OCI-LY3 (cell line): ENCODE data around the gene TMEM258.

Experiments
- CTCF ChIP-seq: fragments of 200-600, 300-600 bp; sonication (generic); IDR thresholded peaks from 2 replicates; pipeline ENCODE4 v1.5.1; 2014; ENCODE audit warnings: antibody characterized with exemption, low read length, low read depth
- EZH2phosphoT487 ChIP-seq: fragments of 200-600 bp; shearing (Covaris generic); IDR thresholded peaks from 2 replicates; pipeline ENCODE4 v1.6.1; 2018; ENCODE audit warnings: antibody characterized with exemption, mixed run types, low read depth

GRCh38 chr11:61814247-61814957 is 22.0 kb upstream of the TMEM258 start:
- no peak for TF ChIP-seq CTCF
- no peak for TF ChIP-seq EZH2phosphoT487
